GM12874 (cell line): ENCODE data around the gene DOLPP1.

ENCODE experiments used
- CTCF ChIP-seq: IDR thresholded peaks from 2 replicates; pipeline ENCODE4 v1.5.1; 2011; ENCODE audit warnings: low read depth, mild to moderate bottlenecking, control low read depth, low read length, moderate library complexity; ENCODE audit not compliant: insufficient read depth

DOLPP1 gene

GRCh38 chr9:129100383-129101169, 19.7 kb downstream of the DOLPP1 start:
- TF ChIP-seq CTCF = no peak

GRCh38 chr9:129101279-129101678, 20.4 kb downstream of the DOLPP1 start:
- TF ChIP-seq CTCF = no peak

GRCh38 chr9:129102095-129102525, 21.2 kb downstream of the DOLPP1 start:
- TF ChIP-seq CTCF = no peak

- peak; percentile 60 for TF ChIP-seq CTCF
Observed at GRCh38 chr9:129102791-129103594, 22.1 kb downstream of the DOLPP1 start.

- no peak for TF ChIP-seq CTCF
Observed at GRCh38 chr9:129103595-129103965, 22.7 kb downstream of the DOLPP1 start.

GRCh38 chr9:129104051-129104450, 23.1 kb downstream of the DOLPP1 start:
- no peak for TF ChIP-seq CTCF

- TF ChIP-seq CTCF = no peak
Observed at GRCh38 chr9:129105857-129106694, 25.2 kb downstream of the DOLPP1 start.
